Measurements from ENCODE around the gene RAB37. TPM values are rescaled to one million over a fixed set of nuclear protein-coding genes. Genes with fewer than 3 reads are reported as not detected.

RAB37 gene
- total RNA-seq, 1 experiment from 2014 or later: 2.5 TPM

GRCh38 chr17:74761931-74762330, 24.9 kb downstream of the RAB37 start:
- Histone ChIP-seq H4K20me1 (ENCODE audit: control insufficient read depth, insufficient read depth, insufficient read length) (no peaks in the 10 kb centered on the region), H3K4me2 (ENCODE audit: insufficient read depth, insufficient read length, low read length) (no peak overlapping the region), H2BK5ac (ENCODE audit: insufficient read length, low read length) (no peak overlapping the region), H4K91ac (ENCODE audit: insufficient read length, low read depth, low read length) (no peak overlapping the region), H2AK5ac (ENCODE audit: insufficient read length, low read length) (no peak overlapping the region), H3K23ac (ENCODE audit: insufficient read length, low read depth, low read length) (no peak overlapping the region), H3K27me3 (ENCODE audit: insufficient read depth, low read length) (no peaks in the 10 kb centered on the region), H4K5ac (ENCODE audit: insufficient read length, low read depth, low read length) (no peak overlapping the region), H2BK12ac (ENCODE audit: insufficient read length, low read depth, low read length) (no peak overlapping the region), H3K18ac (ENCODE audit: insufficient read length, low read depth, low read length) (no peak overlapping the region), H3K23me2 (ENCODE audit: insufficient read length, low read depth, low read length, poor library complexity, severe bottlenecking) (no peaks in the 10 kb centered on the region), H2BK120ac (ENCODE audit: low read depth, low read length, poor library complexity, severe bottlenecking) (no peak overlapping the region), H3K4me1 (ENCODE audit: insufficient read depth, low read length) (peaks cover 11% of the 10 kb centered on the region; the same call in 1 of the 2 replicates), H3T11ph (ENCODE audit: low read length) (no peak overlapping the region), H3K9me3 (ENCODE audit: control insufficient read depth, low read depth, low read length) (no peaks in the 10 kb centered on the region), H4K8ac (replicated peaks; ENCODE audit: insufficient read length, low read depth, low read length) (no peak overlapping the region), H3K4ac (ENCODE audit: low read depth, low read length) (no peak overlapping the region), H3K79me1 (ENCODE audit: insufficient read depth, low read depth, low read length, poor library complexity, severe bottlenecking) (peaks cover under 1% of the 10 kb centered on the region), H3K56ac (ENCODE audit: insufficient read length, low read depth, low read length) (no peak overlapping the region), H2BK15ac (ENCODE audit: low read depth, low read length) (no peak overlapping the region), H3K9ac (ENCODE audit: extremely low read depth, insufficient read length, low read length) (no peak overlapping the region), H3K79me2 (ENCODE audit: insufficient read depth, low read length) (no peaks in the 10 kb centered on the region; the same call in 1 of the 2 replicates), H3K27ac (ENCODE audit: insufficient read length, low read depth, low read length) (no peak overlapping the region), H3K14ac (ENCODE audit: insufficient read depth, low read length) (no peak overlapping the region), H2BK20ac (ENCODE audit: low read depth, low read length, poor library complexity, severe bottlenecking) (no peak overlapping the region), H2AFZ (ENCODE audit: low read length) (no peak overlapping the region)
- no peaks in the 10 kb centered on the region for H3K27me3 Mint-ChIP-seq (ENCODE audit: low read depth)
- no CpG with 5 or more reads among the region's 11 CpGs for WGBS (ENCODE audit: extremely low coverage, insufficient read length, low lambda C conversion rate)
- H3K9me3 Mint-ChIP-seq: no peaks in the 10 kb centered on the region
- H3K36me3 Mint-ChIP-seq (ENCODE audit: insufficient read depth in 1 of 3, low read depth in 3 of 3): peaks cover 6 to 15% (median 13%) of the 10 kb centered on the region in 3 experiments; a peak in 6 of 7 replicates
- TF ChIP-seq CTCF (conservative IDR thresholded peaks at IDR 0.05): no peak
- no peak overlapping the region for H3K27ac Mint-ChIP-seq
- DNase-seq: no peak
- peaks cover 53 to 75% of the 10 kb centered on the region in 2 experiments for H3K4me1 Mint-ChIP-seq
- H3K4me3 Mint-ChIP-seq: no peak overlapping the region

All from H9 (cell line).